Nucleus accumbens (tissue), 56 donors: ENCODE measurements around the gene B3GAT1.
"Not testable (repeated sequence)": the region's sequence is repeated elsewhere in the genome, so short reads cannot be mapped to it uniquely, and the experiment has no call there.

Experiments
- DNase-seq, 56 donors: peaks; one replicate each; lab custom pipeline; 2025; lab: John Stamatoyannopoulos, UW

Gene B3GAT1, protein sequence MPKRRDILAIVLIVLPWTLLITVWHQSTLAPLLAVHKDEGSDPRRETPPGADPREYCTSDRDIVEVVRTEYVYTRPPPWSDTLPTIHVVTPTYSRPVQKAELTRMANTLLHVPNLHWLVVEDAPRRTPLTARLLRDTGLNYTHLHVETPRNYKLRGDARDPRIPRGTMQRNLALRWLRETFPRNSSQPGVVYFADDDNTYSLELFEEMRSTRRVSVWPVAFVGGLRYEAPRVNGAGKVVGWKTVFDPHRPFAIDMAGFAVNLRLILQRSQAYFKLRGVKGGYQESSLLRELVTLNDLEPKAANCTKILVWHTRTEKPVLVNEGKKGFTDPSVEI

DNA sequence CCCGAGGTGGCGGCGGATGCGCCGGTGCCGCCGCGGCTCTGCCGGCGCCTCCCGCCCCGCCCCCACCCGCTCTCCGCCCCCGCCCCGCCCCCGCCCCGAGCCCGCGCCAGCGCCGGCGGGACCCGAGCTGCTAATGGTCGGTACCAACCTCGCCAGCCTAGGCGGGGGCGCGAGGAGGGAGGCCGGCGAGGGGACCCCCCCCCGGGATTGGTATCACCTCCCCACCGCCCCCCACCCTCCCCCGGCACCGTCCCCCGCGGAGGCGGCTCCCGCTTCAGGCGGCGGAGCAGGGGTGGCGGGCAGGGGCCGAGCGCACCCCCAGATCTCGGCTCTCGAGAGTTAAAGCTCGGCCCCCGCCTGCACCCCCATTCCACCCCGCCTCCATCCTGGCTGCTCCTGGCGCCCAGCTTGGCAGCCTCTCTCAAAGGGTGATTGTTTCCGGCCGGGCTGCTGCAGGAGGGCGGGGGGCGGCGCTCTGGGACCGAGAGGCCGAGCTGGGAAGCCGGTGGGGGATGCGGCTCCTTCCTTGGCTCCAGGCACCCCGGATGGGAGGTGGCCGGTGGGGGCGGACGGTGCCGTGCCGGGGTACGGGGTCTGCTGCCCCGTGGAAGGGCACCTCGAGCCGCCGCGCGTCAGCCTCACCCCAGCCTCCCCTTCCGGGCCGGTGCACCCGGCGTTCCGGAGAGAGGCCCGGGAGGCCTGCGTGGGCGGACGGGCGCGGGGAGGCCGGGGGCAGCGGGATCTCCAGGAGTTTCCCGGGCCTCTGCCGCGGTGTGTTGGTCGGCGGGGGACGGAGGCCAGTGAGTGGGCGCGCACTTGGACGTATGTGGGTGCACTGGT lies at the start of gene B3GAT1:
Gene B3GAT1 (minus strand): TSS at position 40 of the 840 bp plus-strand sequence. CDS start 24,583 bp downstream, outside the sequence.
- DNase-seq, result peak; percentile 39 to 95 (median 90)

- DNase-seq, result no peak
Measured at GRCh38 chr11:134461621-134462020, 49.6 kb upstream of the B3GAT1 start.

GRCh38 chr11:134460881-134461280 lies 48.8 kb upstream of the B3GAT1 start:
- DNase-seq, result no peak

- no peak for DNase-seq
Measured at GRCh38 chr11:134460062-134460561, 48.1 kb upstream of the B3GAT1 start.

- peak in 17 of 56 donors; percentile 8 to 36 (median 25) for DNase-seq
Measured at GRCh38 chr11:134459246-134460061, 47.4 kb upstream of the B3GAT1 start.

DNA sequence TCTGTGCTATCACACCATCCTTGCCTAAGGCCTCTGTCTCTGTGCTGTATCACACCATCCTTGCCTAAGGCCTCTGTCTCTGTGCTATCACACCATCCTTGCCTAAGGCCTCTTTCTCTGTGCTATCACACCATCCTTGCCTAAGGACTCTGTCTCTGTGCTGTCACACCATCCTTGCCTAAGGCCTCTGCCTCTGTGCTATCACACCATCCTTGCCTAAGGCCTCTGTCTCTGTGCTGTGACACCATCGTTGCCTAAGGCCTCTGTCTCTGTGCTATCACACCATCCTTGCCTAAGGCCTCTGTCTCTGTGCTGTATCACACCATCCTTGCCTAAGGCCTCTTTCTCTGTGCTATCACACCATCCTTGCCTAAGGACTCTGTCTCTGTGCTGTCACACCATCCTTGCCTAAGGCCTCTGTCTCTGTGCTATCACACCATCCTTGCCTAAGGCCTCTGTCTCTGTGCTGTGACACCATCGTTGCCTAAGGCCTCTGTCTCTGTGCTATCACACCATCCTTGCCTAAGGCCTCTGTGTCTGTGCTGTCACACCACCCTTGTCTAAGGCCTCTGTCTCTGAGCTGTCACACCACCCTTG lies 45.5 kb upstream of the B3GAT1 start:
- DNase-seq, result not testable (repeated sequence)

DNA sequence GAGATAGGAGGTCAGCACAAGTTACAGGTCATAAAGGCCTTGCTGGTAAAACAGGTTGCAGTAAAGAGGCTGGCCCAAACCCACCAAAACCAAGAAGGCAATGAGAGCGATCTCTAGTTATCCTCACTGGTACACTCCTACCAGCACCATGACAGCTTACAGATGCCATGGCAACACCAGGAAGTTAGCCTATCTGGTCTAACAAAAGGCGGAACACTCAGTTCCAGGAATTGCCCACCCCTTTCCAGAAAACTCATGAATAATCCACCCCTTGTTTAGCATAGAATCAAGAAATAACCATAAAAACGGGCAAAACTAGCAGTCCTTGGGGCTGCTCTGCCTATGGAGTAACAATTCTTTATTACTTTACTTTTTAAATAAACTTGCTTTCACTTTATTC lies 43.5 kb upstream of the B3GAT1 start:
- no peak for DNase-seq

DNA sequence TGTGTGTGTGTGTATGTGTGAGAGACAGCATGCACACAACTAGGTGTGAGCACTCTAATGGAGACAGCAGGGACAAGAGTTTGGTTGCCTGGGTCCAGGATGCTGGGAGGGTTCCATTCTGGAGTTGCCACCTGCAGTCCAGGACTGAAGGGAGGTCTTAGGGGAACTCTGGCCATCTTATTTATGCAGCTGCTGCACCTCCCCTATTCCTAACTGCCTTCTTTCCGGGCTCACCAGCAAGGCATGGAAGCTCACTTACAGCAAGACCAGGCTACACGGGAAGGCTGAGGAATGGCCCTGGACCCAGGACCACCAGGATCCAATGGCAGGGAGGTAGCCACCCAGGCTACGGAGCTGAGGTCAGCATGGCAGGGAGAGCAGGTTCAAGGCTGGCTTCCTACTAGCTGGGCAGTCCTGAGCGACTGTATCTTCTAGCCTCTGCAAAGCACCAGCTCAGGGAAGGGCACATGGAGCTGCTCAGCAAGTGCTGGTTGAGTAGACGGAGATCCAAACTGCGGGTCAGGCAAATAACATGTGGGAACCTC lies 42.2 kb upstream of the B3GAT1 start:
- DNase-seq, result no peak

GRCh38 chr11:134453441-134453840 lies 41.4 kb upstream of the B3GAT1 start:
- peak in 31 of 56 donors; percentile 13 to 66 (median 34) for DNase-seq

GRCh38 chr11:134452838-134453155 lies 40.8 kb upstream of the B3GAT1 start:
- no peak for DNase-seq

DNA sequence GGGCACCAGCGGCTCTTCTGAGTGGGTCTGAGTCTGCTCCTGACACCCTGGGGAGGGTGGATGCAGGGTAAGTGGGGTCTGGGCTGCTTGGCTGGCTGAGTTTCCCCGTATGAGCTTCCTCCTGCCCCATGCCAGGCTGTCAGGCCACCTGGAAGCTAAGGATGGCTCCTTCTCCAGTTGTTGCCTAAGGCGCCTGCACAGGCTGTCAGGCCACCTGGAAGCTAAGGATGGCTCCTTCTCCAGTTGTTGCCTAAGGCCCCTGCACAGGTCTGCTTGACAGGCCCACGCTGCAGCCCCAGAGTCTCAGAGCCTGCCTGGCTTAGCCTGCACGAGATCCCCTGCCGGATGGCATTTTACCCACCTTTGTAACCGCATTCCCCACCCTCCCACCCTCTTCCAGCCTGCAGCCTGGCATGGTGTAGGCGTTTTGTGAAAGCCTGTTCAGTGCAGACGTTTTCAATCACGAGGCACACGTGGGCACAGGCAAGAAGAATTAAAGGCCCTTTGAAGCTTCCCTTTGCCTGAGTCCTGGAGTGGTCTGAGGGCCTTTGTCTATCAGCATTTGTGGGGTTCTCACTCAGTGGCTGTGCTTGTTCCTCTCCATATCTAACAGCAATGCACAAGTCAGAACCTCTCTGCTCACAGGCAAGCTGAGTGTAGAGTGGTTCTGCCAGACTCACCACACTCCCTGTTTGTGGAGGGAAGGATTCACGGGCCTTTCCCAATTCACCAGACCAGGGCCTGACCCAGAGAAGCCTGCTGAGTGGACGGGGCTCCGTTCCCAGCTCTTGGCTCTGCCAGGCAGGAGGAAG lies 40.2 kb upstream of the B3GAT1 start:
- peak in 37 of 56 donors; percentile 19 to 75 (median 49) for DNase-seq

- no peak for DNase-seq
Measured at GRCh38 chr11:134450186-134450585, 38.1 kb upstream of the B3GAT1 start.

DNA sequence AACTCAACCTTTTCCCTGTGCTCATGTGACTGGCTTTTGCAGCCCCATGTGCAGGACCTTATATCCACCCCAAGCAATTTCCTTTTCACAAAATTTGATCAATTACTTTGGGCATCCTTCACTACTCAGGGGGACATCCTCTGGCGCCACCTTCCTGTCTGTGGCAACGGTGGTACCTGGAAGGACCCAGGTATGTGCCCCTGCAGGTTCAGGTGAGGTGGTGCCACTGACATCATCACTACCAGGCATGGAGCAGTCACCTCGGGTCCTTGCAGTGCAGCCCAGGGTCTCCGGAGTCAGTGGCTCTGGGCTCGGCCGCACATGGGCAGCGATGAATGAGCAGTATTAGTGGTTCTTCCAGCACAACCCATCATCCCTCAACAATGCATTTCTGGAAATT lies 37.7 kb upstream of the B3GAT1 start:
- DNase-seq, result no peak

GRCh38 chr11:134449051-134449450 lies 37.0 kb upstream of the B3GAT1 start:
- no peak for DNase-seq

DNA sequence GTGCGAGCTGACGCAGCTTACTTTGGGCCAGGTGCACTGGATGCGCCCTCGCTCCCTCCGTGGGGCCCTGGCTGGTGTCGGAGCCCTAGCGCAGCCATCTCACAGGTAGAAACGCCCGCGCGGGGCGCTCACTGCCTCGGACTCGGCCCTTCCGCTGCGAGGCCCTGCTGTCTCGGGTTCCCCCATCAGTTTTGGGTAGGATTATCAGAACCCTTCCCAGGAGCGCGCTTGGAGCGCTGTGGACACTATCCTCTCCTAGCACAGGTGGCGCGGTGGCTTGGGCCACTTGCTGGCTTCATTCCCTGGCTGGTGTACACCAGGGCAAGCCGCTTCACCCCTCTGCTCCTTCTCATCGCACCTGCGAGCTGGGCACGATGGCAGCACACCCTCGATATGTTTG lies 35.7 kb upstream of the B3GAT1 start:
- no peak for DNase-seq

DNA sequence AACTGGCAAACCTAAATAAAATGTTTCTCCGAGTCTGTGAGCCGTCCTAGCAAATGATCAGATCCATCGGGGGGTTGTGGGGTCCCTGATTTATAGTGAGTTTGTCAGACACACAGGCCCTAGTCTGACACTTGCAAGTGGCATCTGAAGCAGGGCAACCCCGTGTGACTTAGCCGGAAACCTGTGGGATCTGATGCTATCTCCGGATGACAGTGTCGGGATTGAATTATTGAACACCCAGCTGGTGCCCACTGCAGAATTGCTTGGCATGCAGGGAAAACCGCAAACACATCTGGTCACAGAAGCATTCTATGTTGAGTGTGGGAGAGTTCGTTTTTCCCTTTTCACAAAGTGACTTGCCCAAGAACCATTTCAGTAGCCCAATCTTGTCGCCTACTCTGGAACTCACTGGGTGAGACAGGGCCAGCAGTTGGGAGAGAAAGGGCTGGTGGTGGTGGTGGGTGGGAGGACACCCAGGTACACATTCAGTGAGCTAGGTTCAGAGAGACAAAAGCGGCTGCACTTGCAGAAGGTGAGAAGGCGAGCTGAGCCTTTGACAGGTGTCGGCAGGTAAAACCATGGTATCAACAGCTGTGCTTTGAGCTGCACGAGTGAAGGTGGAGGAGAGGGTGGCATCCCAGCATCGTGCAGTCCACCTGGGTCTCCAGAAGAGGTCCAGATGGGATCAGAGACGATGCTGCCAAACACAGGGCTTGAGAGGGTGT lies 33.7 kb upstream of the B3GAT1 start:
- DNase-seq, result no peak

GRCh38 chr11:134444160-134445108 lies 32.4 kb upstream of the B3GAT1 start:
- DNase-seq, result not testable (repeated sequence)
